NB4 (cell line): Measurements from ENCODE around the gene STK16.

Experiments used
- POLR2A ChIP-seq: IDR thresholded peaks from 2 replicates; pipeline ENCODE4 v1.6.1; 2011; ENCODE audit warnings: mild to moderate bottlenecking; ENCODE audit not compliant: insufficient read length; ENCODE audit errors: extremely low read depth
- TF ChIP-seq, protein P1 (sequence below): IDR thresholded peaks from one replicate; pipeline ENCODE4 v1.5.1; 2012; ENCODE audit warnings: low read depth, low read length

DNA sequence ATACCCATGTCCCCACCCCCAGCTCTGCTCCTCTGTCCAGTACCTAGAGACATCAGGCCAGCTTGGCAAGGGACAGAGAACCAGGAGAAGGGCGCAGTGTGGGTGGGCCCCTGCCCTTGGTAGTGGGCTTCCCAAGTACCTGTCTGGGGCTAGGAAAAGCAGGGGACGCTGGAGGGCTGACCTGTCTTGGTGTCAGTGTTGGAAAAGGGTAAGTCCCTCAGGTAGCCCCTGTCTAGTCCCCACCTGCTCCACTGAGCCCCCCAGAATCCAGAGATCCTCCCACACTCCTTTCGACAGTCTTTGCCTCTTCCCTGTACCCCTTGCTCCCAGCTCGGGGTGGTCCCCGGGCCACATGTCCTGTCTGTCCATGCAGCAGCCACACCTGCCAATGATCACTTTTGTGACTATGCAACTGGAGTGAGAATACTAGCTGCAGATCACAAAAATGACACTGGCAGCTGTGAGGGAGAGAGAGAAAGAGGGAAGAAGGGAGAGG is 48.5 kb downstream of the STK16 start:
- TF ChIP-seq, protein P1, sequence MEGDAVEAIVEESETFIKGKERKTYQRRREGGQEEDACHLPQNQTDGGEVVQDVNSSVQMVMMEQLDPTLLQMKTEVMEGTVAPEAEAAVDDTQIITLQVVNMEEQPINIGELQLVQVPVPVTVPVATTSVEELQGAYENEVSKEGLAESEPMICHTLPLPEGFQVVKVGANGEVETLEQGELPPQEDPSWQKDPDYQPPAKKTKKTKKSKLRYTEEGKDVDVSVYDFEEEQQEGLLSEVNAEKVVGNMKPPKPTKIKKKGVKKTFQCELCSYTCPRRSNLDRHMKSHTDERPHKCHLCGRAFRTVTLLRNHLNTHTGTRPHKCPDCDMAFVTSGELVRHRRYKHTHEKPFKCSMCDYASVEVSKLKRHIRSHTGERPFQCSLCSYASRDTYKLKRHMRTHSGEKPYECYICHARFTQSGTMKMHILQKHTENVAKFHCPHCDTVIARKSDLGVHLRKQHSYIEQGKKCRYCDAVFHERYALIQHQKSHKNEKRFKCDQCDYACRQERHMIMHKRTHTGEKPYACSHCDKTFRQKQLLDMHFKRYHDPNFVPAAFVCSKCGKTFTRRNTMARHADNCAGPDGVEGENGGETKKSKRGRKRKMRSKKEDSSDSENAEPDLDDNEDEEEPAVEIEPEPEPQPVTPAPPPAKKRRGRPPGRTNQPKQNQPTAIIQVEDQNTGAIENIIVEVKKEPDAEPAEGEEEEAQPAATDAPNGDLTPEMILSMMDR, result no peak
- no peak for TF ChIP-seq POLR2A
